ENCODE results near the gene UBE2G2. TPM values are rescaled to one million over a fixed set of nuclear protein-coding genes. Genes with fewer than 3 reads are reported as not detected.
A peak's percentile ranks its signal among the peaks of the same experiment; 100 is the strongest.

UBE2G2 gene
- total and polyA plus RNA-seq, 8 donors = 75.0 to 157 (median 131) TPM

GRCh38 chr21:44749759-44750674 lies 51.6 kb downstream of the UBE2G2 start:
- Histone ChIP-seq H3K4me1 (no peaks in the 10 kb centered on the region), H3K4me3 (no peak overlapping the region), H3K27ac (no peak overlapping the region), H3K9me3 (no peaks in the 10 kb centered on the region), H3K36me3 (no peaks in the 10 kb centered on the region), H3K27me3 (peaks cover 0 to 39% of the 10 kb centered on the region in 2 donors)
- no peak for DNase-seq
- intact Hi-C loops (cut with DNase I) = no loop called here
- no peak for TF ChIP-seq CTCF (IDR thresholded peaks at IDR 0.05)
- ATAC-seq = no peak

GRCh38 chr21:44749116-44749758 lies 52.4 kb downstream of the UBE2G2 start:
- DNase-seq (no peak), ATAC-seq (no peak)
- peaks cover 0 to 39% of the 10 kb centered on the region in 2 donors for H3K27me3 ChIP-seq
- TF ChIP-seq CTCF (IDR thresholded peaks at IDR 0.05) = no peak
- H3K36me3 ChIP-seq = no peaks in the 10 kb centered on the region
- no peaks in the 10 kb centered on the region for H3K4me1 ChIP-seq
- H3K27ac ChIP-seq = no peak overlapping the region
- no peaks in the 10 kb centered on the region for H3K9me3 ChIP-seq
- H3K4me3 ChIP-seq = no peak overlapping the region
- intact Hi-C loops (cut with DNase I) = no loop called here

GRCh38 chr21:44748621-44749020 lies 53.0 kb downstream of the UBE2G2 start:
- no peak overlapping the region for H3K27ac ChIP-seq
- H3K27me3 ChIP-seq = peaks cover 0 to 39% of the 10 kb centered on the region in 2 donors
- ATAC-seq = no peak
- peak in 1 of 4 donors; percentile 65 for DNase-seq
- intact Hi-C loops (cut with DNase I) = no loop called here
- no peak overlapping the region for H3K4me3 ChIP-seq
- H3K9me3 ChIP-seq = peaks cover 0 to 1% of the 10 kb centered on the region in 2 donors
- H3K36me3 ChIP-seq = no peaks in the 10 kb centered on the region
- no peaks in the 10 kb centered on the region for H3K4me1 ChIP-seq
- no peak for TF ChIP-seq CTCF (IDR thresholded peaks at IDR 0.05)

- DNase-seq = no peak
- H3K4me3 ChIP-seq = no peak overlapping the region
- intact Hi-C loops (cut with DNase I) = no loop called here
- peaks cover 0 to 27% of the 10 kb centered on the region in 2 donors for H3K9me3 ChIP-seq
- TF ChIP-seq CTCF (IDR thresholded peaks at IDR 0.05) = no peak
- no peak for ATAC-seq
- no peak overlapping the region for H3K27ac ChIP-seq
- no peaks in the 10 kb centered on the region for H3K27me3 ChIP-seq
- no peaks in the 10 kb centered on the region for H3K4me1 ChIP-seq
- H3K36me3 ChIP-seq = no peaks in the 10 kb centered on the region
Measured at GRCh38 chr21:44742418-44743153, 59.0 kb downstream of the UBE2G2 start.
